Globus pallidus (tissue), 1 donor: ENCODE measurements around the gene FCRL1.

ENCODE experiments used
- DNase-seq: peaks from one replicate; pipeline ENCODE4 v3.0.0-alpha.2; 2015; ENCODE audit warnings: low spot score

Gene FCRL1

DNA sequence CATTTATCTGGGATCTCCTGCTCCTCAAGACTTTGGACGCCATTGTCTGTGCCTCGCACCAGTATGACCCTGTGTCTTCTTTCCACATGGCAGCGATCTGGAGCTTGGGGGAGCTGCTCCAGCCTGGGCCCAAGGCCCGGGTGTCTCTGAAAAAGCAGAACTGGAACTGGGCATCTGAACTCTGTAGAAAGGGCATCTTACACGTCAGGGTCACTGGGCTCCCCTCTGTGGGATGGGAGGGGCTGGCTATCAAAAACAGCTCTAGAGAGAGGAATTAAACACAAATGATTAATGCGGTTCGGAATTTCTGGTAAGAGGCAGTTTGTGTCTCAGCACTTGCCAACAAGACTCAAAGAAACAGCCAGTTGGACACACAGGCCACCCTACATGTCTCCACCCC, 16.1 kb downstream of the FCRL1 start:
- peak; percentile 12 for DNase-seq

DNA sequence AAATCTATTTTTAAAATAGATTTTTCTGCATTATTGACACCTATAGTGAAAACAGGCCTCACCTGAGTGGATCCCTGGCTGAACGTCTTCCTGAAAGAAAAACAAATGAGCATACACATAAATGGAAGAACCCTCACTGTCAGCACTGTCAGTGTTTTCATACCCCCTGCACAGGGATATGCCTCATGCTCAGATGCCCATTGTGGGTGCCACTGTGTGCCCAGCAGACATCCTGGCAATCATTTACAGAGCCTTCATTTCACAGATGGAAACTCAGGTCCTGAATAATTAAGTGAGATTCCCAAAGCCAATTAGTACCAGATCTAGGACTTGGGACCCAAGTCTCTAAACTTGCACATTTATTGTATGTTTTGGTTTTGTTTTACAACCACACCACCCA, 19.9 kb downstream of the FCRL1 start:
- no peak for DNase-seq

DNA sequence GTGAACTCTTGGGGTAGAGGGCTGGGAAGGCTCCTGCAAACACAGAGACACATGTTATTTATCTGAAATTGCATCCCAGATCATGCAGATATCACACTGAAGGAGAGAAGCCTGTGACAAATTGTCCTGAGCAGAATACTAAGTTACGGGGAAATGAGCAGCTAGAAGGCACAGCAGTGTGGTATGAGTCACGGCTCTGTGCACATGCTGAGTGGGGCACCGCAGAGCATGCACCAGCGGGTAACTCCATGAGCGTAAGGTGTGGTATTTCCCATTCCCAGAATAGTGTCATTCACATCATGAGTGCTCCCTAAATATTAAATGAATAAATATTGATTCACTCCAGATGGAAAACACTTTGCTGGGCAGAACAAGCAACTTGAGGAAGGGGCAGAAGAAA, 21.7 kb downstream of the FCRL1 start:
- DNase-seq, result no peak

DNA sequence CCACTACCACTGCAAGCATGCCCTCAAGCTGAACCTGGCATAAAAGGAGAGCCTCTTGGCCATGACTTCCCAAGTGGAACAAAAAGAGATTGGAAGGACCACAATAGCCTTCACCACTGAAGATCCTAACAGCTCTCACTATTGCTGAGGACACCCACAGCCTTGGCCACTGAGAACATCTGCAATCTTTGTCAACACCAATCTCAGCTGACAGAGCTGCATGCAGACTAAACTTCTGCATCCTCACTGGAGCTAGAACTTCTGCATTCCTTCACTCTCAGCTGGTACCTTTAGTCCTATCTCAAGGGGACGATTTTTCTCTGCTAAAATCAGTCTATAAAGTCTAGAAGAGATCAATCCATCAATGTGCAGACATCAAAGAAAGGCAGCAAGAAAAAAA, 34.7 kb downstream of the FCRL1 start:
- DNase-seq, result no peak

DNA sequence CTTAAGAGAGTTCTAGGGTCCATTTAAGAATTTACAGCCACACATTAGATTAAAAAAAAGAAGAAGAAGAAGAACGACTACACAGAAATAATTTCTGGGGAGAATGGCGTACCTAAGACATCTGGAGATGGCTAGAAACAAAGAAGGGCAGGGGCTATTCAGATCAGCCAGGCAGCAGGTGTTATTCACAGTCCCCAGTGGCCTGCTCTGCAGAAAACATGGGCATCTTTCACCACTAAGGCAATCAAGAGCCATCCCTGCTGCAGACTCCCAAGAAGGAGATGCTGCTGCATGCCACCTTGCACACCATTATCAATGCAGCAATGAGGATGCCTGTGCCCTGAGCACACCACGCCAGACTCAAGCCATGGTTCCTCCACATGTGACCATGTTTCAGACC, 35.1 kb downstream of the FCRL1 start:
- DNase-seq, result no peak

DNA sequence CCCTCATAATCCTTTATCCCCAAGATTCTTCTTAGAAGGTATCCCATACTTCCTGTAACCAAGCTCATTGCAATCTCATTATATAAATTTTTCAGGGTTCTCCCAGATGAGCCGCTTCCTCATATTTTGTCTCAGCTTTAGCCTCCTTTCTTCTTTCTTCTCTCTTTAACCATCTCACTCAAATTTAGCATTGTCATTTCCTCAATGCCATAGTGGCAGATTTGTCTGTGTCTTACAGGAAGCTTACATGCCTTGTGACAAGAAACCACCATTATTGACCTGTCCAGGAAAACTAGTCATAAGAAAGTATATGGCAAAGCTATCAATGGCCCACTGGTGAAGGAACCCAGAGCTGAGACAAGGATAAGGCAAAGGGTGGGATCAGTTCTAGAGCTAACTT, 37.0 kb downstream of the FCRL1 start:
- DNase-seq, result no peak

DNA sequence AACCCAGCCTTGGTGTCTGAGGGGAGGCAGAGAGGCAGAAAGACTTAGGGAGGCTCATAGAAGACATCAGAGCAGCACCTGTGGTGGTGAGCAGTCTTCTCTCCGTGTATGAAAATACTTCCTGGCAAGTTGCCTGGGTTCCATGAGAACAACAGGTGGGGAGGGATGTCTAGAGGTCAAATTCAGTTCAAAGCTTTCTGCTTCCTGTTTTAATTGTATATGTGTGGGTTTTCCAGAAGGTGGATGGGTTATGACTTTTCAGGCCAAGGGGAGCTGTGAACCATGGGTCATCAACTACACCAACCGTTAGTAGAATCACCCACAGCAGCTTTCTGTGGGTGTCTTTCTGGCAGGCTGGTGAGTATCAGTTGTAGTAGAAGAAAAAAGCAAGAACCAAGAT, 38.9 kb downstream of the FCRL1 start:
- DNase-seq, result no peak

DNA sequence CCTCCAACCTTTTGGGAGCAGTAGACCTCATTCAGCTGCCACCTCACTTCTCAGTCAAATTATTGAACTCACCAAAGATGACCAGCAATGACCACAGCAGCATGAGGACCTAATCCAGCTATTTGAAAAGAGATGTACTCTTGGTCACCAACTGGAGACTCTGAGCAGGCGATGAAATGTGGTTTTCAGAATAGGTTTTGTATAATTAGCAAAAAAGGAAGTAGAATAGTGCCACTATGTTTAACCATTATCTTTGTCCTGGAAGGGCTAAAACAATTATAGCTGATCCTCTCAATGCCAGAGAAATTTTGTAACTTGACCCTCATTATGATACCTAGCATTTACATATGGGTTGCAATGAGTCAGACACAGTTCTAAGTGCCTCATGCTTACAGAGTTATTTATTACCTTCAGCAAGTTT, 42.9 kb downstream of the FCRL1 start, which contains the start of gene FCRL2:
FCRL2 (minus strand) TSS at position 162 of the 421 bp plus-strand sequence; CDS start at position 103, 59 bp downstream.
- DNase-seq, result no peak

DNA sequence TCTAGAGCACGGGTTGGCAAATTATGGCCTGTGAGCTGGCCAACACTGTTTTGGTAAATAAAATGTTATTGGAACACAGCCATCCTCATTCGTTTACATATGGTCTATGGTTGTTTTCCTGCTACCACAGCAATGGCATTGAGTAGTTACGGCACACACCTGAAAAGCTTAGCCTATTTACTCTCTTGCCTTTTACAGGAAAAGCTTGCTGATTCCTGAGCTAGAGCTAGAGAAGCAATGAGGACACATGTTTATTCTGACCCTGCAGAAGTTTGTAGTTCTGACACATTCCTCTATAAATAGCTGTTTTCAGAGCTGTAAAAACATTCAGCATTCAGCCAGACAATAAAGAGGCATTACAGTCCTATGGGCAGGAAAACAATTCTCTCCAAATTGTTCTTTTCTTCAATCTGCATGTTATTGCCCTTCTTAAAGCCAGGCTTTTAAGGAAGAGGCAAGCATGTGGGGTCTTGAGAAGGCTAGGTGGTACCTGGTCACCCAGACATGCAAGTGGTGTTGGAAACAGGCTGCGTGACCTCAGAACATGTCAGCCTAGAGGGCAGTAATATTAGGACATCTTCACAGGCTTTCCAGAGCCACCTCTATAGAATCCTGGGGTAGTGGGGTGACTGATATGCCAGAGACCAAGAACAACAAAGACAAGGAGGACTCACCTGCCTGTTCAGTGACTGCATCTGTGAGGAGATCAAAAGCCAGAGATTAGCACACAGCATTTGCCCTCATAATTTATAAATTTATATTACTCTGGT, 44.6 kb downstream of the FCRL1 start:
- no peak for DNase-seq

DNA sequence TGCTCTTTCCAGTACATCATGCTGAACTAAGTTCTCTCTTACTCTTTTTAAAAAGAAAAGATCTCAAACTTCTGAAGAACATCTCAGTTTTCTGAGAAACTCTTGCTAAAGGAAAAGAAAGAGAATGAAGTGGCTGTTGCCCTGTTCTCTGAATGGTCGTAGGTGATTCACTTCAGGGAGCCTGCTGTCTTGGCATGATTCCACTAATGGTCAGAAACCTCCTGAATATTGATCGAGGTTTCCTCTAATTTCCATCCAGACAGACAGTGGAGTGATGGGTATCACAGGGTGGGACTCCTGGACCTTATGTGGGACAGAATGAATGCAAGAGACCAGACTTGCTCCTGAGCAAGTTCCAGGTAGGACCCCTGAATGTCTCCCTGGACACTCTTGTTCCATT, 45.5 kb downstream of the FCRL1 start:
- no peak for DNase-seq

DNA sequence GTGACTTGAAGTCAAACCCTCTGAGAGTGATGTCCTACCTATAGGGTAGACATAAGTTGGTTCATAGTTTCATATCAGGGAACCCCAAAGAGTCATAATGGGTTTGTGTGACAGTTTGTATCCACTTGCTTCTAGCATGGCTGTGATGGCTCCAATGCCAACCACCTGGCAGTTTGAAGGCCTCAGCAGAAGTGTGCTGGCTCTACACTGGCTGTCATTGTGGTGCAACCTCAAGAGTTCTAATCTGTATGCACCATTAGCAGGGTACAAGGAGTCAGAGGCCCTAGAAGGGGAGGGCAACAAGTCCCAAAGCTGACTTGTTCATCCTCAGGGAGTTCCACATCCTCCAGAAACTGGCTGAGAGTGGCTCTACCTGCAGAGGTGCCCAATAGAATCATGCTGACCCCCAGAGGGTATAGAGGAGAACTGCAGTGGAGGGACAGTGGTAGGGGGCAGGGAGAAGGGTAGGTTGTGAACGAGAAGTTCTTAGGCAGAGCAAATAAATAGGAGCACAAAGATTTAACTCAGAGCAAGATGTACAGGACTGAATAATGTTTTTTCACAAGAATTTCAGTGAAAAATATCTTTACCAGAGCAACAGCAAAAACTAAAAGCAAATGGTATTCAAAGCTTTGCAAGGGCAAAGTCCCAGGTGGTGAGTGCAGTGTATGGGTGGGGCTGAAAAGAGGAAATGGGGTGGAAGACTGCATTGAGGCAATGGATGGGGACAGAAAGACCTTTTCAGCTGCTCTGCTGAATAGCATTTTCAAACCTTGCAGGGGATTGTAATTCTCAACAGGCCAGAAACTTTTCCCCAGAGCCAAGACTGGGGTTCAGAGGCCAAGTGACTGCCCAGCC, 46.2 kb downstream of the FCRL1 start:
- no peak for DNase-seq

DNA sequence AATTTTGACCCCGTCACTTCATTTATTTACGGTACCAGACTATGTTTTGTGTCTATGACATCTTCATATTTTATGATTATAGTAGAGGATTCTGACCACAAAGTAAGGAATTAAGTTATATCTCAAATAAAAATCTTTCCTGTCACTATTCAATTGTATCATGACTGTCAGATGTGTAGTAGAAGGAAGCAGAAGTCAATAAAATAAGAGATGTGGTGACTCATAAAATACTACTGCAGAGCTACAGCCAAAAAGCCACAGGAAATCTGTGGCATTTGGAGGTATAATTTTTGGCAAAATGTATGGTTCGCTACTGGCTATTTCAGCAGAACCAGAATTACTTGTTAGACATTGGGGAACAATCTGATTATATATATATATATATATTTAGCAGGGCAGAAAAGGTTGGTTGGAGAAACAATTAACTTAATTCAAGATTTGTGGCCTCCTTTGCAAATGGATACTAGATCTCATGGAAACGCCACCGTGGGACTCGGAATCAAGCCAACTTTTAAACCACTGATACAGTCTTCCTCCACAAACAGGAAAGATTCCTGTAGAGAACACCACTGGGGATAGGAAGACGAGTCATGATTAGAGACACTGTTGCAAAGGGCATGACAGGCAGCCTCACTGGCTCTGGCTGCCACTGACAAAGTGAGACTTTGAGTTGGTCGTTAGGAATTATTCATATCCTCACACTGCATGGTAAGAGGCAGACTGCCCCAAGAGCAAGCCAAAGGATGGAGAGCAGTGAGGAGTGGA, 48.1 kb downstream of the FCRL1 start:
- DNase-seq, result no peak

DNA sequence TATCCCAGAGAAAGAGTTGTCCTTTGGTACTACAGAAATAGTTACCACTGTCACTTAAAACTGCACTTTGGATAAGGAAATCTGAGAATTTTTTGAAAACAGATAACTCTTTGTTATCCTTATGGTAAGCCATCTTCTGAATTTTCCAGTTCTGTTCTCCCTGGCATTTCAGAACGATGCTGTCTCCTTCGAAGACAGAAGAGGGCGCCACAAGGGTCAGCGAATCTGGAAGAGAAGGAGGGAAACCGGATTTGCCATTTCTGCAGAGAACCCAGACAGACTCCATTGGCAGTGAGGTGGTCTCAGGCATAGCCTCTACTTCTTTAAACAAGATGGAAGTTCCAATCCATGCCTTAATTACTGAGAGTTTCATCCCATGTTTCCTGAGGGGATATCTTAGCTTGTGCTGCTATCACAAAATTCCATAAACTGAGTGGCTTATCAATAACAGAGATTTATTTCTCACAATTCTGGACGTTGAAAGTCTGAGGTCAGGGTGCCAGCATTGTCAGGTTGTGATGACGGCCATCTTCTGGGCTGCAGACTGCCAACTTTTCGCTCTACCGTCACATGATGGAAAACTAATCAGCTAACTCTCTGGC, 49.4 kb downstream of the FCRL1 start:
- DNase-seq, result no peak

DNA sequence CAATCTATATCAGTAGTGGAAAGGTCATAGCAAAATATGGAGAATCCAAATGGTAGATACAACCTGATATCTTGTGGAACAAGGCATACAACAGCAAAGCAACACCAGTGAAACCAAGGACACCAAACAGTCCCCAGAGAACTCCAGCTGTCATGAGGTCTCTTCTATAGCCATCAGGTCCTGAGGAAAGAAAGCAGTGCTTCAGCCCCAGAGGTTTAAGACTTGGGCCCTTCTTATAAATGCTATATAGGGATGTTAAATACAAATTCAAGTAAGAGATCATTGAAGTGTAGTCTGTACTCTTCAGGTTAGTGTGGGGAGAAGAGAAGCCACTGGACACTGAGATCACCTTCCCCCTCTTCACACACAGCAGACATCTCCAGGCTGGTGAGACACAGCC, 53.1 kb downstream of the FCRL1 start:
- DNase-seq, result no peak

DNA sequence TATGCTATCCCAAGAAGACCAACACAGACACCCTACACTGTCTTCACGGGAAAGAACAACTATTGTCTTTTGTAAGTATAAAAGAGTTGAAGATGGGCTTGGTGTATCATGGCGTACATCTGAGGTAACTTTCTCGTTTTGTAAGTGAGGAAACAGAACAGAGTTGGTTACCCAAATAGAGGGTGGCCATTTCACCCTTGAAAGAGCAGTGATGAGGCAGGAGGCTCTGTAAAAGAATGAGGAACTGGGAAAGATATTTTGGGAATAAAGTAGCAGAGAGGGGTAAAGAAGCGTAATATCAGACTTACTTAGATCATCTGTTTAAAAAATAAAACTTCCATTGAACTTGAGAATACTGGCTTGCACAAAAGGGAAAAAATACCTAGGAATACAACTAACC, 61.9 kb downstream of the FCRL1 start:
- no peak for DNase-seq

DNA sequence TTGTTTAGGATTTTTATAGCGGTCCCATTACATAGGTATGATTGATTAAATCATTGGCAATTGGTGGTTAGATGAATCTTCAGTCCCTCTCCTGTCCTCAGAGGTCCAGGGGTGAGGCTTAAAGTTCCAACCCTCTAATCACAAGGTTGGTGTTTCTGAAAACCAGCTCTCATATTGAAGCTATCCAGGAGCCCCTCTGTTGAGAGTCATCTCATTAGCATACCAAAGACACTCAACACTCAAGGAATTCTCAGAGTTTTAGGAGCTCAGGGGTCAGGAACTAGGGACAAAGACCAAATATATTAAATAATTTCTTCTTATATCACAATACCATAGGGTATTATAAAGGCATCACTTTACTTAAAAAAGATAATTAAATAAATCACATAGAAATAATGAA, 66.3 kb downstream of the FCRL1 start:
- no peak for DNase-seq

DNA sequence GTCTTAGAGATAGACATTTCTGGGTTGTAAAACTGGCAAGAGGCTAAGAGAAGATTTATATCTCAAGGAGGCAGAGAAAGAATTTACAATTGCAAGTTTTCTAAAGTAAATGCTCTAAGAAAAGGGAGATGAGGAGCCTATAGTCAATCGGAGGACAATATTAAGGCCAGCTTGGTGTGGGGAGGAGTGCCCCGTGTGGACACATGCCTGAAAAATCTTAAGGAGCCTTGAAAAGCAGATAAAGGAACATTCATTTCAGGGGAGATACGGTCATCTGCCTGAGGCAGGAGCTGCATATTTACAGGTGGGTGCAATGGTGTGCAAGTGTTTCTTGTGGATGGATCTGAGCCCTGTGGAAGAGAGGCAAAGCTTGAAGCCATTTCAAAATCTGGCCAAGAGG, 68.6 kb downstream of the FCRL1 start:
- no peak for DNase-seq

DNA sequence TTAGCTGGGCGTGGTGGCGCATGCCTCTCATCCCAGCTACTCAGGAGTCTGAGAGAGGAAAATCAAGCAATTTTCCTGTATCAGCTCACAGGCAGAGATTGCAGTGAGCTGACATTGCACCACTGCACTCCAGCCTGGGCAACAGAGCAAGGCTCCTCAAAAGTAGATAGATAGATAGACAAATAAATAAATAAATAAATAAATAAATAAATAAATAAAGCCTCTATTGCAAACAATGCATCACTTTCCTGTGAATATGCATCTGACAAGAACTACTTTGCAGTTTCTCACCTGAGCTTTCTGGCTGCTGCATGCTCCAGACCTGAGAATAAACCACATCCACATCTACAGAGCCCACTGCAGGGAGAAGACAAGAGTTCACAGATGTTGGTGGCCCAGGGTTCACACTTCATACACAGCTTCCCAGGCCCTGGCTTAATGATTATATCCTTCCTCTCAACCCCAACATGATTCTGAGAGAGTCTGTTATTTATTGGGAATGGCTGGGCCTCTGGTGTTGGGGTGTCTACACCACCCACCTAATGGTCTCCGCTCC, 71.6 kb downstream of the FCRL1 start:
- no peak for DNase-seq
